Lower lobe of right lung (tissue), 2 donors: Measurements from ENCODE around the gene LTBP1. TPM values are rescaled to one million over a fixed set of nuclear protein-coding genes. Genes with fewer than 3 reads are reported as not detected.
A peak's percentile ranks its signal among the peaks of the same experiment; 100 is the strongest.

Experiments
- ATAC-seq, 2 donors: fragments of 200-7000 bp; cut with Tn5 transposase; one replicate each; pipeline ENCODE4 v1.9.1; 2020 to 2022; ENCODE audit warnings: mild to moderate bottlenecking in 2 of 2, moderate library complexity in 2 of 2
- DNase-seq: peaks from one replicate; pipeline ENCODE4 v3.0.0-alpha.2; 2020
- H3K27ac ChIP-seq: fragments of 200-600 bp; one replicate; pipeline ENCODE4 v1.8.0; 2022
- H3K27me3 ChIP-seq: fragments of 200-600 bp; one replicate; pipeline ENCODE4 v1.8.0; 2022; ENCODE audit warnings: low read depth
- H3K36me3 ChIP-seq: fragments of 200-600 bp; one replicate; pipeline ENCODE4 v1.8.0; 2022; ENCODE audit warnings: mild to moderate bottlenecking
- H3K4me1 ChIP-seq: fragments of 200-600 bp; one replicate; pipeline ENCODE4 v1.8.0; 2022
- H3K4me3 ChIP-seq: fragments of 200-600 bp; one replicate; pipeline ENCODE4 v1.8.0; 2022; ENCODE audit warnings: mild to moderate bottlenecking
- H3K9me3 ChIP-seq: fragments of 200-600 bp; one replicate; pipeline ENCODE4 v1.8.0; 2022
- intact Hi-C: fragments of 100-400 bp; cut with DNase I; formaldehyde crosslinking; loops from one replicate; pipeline ENCODE4 v1.11.0; 2022
- total RNA-seq: library from RNA; stranded (reverse); fragmentation: NEBNext Ultra II Directional; extraction: Animal tissue kit (Norgen Biotek cat#: 25700); gene quantifications from one replicate; pipeline ENCODE4 v1.2.1, GENCODE V29; 2021
- TF ChIP-seq, protein P1 (sequence below): fragments of 200-600 bp; IDR thresholded peaks from one replicate; pipeline ENCODE4 v1.8.0; 2022; ENCODE audit warnings: antibody characterized with exemption, mild to moderate bottlenecking
- donor health status: DM: no; HTN: yes; CAD: no; lungs with severe emphysema.

LTBP1 gene
- total RNA-seq, 1 donor from 2014 or later = 34.7 TPM

DNA sequence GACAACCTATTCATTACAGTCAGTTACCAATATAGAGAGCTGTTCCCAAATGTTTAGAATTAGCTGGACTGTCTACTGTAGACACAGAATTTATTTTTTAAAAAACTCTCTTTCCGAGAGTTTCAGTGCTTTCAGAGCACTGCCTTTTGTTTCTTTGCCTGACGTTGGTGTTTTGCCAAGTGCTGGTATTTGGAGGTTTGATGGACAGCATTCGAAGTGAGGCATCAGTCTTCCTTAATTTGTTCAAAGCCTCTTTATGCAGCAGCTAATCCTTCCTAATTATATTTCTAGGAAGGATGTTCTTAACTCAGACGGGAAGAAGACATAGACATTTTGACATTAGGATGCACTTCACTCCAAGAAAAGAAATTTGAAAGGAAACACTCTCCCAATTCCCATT lies 83.2 kb downstream of the LTBP1 start:
- intact Hi-C loops = no loop called here
- Histone ChIP-seq H3K36me3 (no peaks in the 10 kb centered on the region), H3K27ac (no peak overlapping the region), H3K4me3 (no peak overlapping the region), H3K4me1 (no peaks in the 10 kb centered on the region), H3K27me3 (no peaks in the 10 kb centered on the region), H3K9me3 (no peaks in the 10 kb centered on the region)
- TF ChIP-seq, protein P1, sequence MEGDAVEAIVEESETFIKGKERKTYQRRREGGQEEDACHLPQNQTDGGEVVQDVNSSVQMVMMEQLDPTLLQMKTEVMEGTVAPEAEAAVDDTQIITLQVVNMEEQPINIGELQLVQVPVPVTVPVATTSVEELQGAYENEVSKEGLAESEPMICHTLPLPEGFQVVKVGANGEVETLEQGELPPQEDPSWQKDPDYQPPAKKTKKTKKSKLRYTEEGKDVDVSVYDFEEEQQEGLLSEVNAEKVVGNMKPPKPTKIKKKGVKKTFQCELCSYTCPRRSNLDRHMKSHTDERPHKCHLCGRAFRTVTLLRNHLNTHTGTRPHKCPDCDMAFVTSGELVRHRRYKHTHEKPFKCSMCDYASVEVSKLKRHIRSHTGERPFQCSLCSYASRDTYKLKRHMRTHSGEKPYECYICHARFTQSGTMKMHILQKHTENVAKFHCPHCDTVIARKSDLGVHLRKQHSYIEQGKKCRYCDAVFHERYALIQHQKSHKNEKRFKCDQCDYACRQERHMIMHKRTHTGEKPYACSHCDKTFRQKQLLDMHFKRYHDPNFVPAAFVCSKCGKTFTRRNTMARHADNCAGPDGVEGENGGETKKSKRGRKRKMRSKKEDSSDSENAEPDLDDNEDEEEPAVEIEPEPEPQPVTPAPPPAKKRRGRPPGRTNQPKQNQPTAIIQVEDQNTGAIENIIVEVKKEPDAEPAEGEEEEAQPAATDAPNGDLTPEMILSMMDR = no peak
- DNase-seq (no peak), ATAC-seq (no peak)

DNA sequence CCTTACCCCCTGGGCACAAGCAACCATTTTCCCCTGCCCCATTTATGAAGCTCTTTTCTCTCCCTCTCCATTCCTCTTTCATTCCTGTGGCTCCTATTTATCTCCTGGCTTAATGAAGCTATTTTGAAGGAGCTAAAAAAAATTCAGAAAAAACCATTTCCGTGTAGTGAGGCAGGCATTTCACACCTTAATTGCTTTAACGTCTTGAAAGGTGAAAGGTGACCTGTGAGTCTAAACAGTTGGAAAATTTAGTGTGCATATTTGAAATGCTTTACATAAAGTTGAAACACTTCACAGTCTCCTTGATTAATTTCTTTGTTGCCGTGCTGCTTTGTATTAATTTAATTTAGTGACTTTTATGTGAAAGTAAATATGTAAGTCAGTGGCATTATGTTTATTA lies 83.6 kb downstream of the LTBP1 start:
- TF ChIP-seq, protein P1 = no peak
- intact Hi-C loops = no loop called here
- Histone ChIP-seq H3K4me3 (no peak overlapping the region), H3K36me3 (no peaks in the 10 kb centered on the region), H3K9me3 (no peaks in the 10 kb centered on the region), H3K4me1 (no peaks in the 10 kb centered on the region), H3K27me3 (no peaks in the 10 kb centered on the region), H3K27ac (no peak overlapping the region)
- ATAC-seq (no peak), DNase-seq (no peak)

DNA sequence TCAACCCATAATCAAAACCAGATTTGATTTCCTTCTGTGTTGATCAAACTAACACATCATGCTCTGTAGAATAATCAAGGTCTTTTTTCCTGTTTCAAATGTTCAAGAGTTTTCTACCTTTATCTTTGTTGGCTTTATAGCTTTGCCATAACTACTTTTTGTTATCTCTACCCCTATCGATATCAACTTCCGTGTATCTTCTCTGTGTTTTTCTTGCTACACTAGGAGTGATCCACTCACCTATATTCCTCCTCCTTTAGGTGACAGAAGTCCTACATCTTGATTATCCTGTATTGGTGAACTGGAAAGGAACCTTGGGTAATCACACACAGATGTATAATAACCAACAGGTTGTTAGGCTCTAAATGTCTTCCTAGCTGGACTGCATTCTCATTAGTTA lies 85.5 kb downstream of the LTBP1 start:
- DNase-seq (no peak), ATAC-seq (no peak)
- Histone ChIP-seq H3K9me3 (no peaks in the 10 kb centered on the region), H3K27ac (no peak overlapping the region), H3K4me1 (no peaks in the 10 kb centered on the region), H3K4me3 (no peak overlapping the region), H3K27me3 (no peaks in the 10 kb centered on the region), H3K36me3 (no peaks in the 10 kb centered on the region)
- TF ChIP-seq, protein P1 = no peak
- intact Hi-C loops = no loop called here

DNA sequence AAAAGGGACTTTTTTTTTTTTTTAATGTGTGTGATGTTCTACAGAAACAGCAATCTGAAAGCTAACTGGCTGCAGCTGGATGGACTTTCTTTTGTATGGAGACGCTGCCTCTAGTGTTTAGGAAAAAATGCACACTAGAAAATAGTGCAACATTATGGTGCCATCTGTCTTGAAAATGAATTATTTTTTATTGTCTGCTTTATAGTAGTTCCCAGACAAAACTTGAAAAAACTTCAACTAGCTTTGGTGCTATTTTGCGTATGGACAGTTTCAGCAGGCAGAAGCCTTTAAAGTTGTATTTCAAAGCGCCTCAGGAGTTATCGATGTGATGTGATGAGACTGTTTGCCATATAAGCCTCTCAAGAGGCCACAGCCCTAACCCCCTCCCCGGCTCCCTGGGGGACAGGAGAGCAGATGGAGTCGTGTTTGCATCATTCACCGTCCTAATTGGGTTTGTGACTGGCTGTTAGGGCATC lies 86.9 kb downstream of the LTBP1 start:
- H3K27ac ChIP-seq = no peak overlapping the region
- no peaks in the 10 kb centered on the region for H3K36me3 ChIP-seq
- H3K27me3 ChIP-seq = no peaks in the 10 kb centered on the region
- DNase-seq (no peak), ATAC-seq (no peak)
- H3K4me3 ChIP-seq = no peak overlapping the region
- intact Hi-C loops = no loop called here
- H3K4me1 ChIP-seq = no peaks in the 10 kb centered on the region
- H3K9me3 ChIP-seq = no peaks in the 10 kb centered on the region
- TF ChIP-seq, protein P1 = peak; percentile 35

DNA sequence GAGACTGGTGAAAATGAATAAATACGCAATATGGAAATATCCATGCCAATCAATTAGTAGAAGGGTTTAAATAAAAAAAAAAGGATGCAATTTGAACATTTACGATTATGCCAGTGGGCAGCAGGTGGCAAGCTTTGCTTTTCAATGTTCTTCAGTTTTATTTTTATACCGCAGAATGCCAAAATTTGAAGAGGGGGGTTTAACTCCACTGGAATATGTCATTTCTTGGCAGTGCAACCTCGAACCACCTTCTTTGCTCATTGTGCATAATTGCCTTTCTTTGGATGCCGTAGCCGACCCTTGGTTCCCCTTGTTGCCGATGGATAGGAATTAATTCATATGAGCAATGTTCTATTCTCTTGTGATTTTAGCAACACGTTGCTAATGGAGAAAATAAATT lies 88.0 kb downstream of the LTBP1 start:
- ATAC-seq = no peak
- no peak for DNase-seq
- Histone ChIP-seq H3K4me3 (no peak overlapping the region), H3K27ac (no peak overlapping the region), H3K36me3 (no peaks in the 10 kb centered on the region), H3K4me1 (no peaks in the 10 kb centered on the region), H3K27me3 (no peaks in the 10 kb centered on the region), H3K9me3 (no peaks in the 10 kb centered on the region)
- intact Hi-C loops = no loop called here
- TF ChIP-seq, protein P1 = no peak

DNA sequence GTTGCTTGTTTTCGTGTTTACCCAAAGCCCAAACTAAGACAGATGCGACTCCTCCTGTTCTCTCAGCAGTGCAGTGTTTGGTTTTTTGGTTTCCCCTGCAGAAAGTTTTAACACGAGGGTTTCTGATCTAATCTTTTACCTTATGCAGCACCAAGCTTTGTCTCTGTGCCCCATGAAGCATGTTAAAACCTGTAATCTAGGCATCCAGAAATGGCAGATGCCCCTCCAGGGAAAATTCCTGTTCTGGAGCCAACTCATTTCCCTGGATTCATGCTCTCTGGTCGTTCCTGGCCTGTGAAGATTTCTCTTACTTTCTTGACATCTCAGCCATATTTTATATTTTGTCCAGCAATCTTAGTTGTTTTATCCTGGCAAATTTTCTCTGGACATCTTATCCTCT lies 91.5 kb downstream of the LTBP1 start:
- DNase-seq (no peak), ATAC-seq (no peak)
- Histone ChIP-seq H3K27ac (no peak overlapping the region), H3K4me1 (no peaks in the 10 kb centered on the region), H3K9me3 (no peaks in the 10 kb centered on the region), H3K36me3 (no peaks in the 10 kb centered on the region), H3K4me3 (no peak overlapping the region), H3K27me3 (no peaks in the 10 kb centered on the region)
- TF ChIP-seq, protein P1 = no peak
- intact Hi-C loops = no loop called here
